A549 (cell line): Measurements from ENCODE around the gene ZPR1.

Experiments used
- CTCF ChIP-seq: fragments of >200 bp; sonication (Bioruptor Twin); formaldehyde crosslinking; IDR thresholded peaks from 3 replicates; pipeline ENCODE4 v1.5.1; 2016
- MAFK ChIP-seq: fragments of 450-650 bp; IDR thresholded peaks from 2 replicates; pipeline ENCODE4 v1.6.1; 2014; ENCODE audit not compliant: partially characterized antibody

DNA sequence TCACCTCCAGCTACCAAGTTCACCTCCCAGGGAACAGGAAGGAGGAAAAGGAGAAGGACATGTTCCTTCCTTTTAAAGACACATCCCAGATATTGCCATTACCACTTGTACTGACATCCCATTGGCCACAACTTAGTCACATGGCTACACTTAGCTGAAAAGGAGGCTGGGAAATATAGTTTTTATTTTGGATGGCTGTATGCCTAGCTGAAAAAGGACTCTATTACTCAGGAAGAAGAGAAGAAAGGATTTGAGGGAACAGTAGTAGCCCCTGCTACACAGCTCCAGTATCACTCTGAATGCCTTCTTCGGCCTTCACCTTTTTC, 5.9 kb upstream of the ZPR1 start:
- no peak for TF ChIP-seq CTCF
- TF ChIP-seq MAFK = no peak
